ENCODE measurements around the gene LARP4B. TPM values are rescaled to one million over a fixed set of nuclear protein-coding genes. Genes with fewer than 3 reads are reported as not detected.
A peak's percentile ranks its signal among the peaks of the same experiment; 100 is the strongest.

Gene LARP4B
- total and polyA plus RNA-seq, 8 donors, result 11.8 to 269 (median 54.3) TPM

DNA sequence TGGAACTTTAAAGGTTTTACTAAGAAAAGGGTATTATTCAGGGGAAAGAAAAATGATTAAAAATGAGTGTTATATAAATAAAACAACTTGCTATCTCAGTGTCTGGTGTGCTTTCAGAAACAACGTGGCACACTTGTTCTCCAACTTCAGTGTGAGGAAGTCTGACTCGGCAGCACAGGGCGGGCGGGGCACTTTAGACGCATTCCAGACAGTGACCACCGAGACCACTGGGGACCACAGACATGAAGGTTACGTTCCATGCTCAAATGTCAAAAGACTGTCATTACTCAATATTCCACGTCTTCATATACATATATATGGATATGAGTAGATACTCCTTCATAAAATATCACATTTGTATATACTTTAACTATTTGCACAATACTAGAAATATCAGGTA lies 87.0 kb downstream of the LARP4B start:
- WGBS, 5 donors, result 53 to 63% (median 60%) methylated on average over 8 of the region's 8 CpGs
- peak in 1 of 2 donors; percentile 40 for DNase-seq
- Histone ChIP-seq H3K9me3 (no peaks in the 10 kb centered on the region), H3K27me3 (no peaks in the 10 kb centered on the region), H3K4me1 (peaks cover 5 to 41% (median 8%) of the 10 kb centered on the region in 4 donors), H3K36me3 (peaks cover 18 to 86% (median 69%) of the 10 kb centered on the region in 4 donors), H3K27ac (no peak overlapping the region), H3K4me3 (no peak overlapping the region)
- intact Hi-C loops (cut with DNase I; ENCODE audit: low total_unique reads), result no loop called here
- no peak for TF ChIP-seq POLR2AphosphoS5 (IDR thresholded peaks at IDR 0.05)
- TF ChIP-seq POLR2A (IDR thresholded peaks at IDR 0.05), result no peak
- TF ChIP-seq, protein P1, sequence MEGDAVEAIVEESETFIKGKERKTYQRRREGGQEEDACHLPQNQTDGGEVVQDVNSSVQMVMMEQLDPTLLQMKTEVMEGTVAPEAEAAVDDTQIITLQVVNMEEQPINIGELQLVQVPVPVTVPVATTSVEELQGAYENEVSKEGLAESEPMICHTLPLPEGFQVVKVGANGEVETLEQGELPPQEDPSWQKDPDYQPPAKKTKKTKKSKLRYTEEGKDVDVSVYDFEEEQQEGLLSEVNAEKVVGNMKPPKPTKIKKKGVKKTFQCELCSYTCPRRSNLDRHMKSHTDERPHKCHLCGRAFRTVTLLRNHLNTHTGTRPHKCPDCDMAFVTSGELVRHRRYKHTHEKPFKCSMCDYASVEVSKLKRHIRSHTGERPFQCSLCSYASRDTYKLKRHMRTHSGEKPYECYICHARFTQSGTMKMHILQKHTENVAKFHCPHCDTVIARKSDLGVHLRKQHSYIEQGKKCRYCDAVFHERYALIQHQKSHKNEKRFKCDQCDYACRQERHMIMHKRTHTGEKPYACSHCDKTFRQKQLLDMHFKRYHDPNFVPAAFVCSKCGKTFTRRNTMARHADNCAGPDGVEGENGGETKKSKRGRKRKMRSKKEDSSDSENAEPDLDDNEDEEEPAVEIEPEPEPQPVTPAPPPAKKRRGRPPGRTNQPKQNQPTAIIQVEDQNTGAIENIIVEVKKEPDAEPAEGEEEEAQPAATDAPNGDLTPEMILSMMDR (IDR thresholded peaks at IDR 0.05), result no peak
- TF ChIP-seq EP300 (IDR thresholded peaks at IDR 0.05), result no peak

DNA sequence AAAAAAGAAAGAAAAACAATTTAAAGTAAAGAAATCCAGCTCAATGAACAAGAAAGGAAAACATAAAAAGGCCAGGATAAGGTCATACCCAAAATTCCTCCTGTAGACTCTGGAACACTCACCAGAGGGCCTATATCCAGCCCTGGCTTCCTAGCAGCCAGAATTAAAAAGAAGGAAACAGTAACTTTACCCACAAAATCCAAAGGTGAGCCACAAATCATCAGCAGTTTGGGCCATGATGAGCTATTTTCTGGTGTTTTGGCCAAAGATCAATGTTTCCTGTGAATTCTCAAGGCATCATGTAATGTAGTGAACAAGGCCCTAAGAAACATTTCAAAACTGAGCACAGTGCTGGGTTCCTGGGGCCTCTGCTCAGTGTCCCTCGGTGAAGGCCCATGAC lies 87.8 kb downstream of the LARP4B start:
- no peak for DNase-seq
- Histone ChIP-seq H3K36me3 (peaks cover 18 to 86% (median 72%) of the 10 kb centered on the region in 4 donors), H3K4me1 (peaks cover 2 to 41% (median 7%) of the 10 kb centered on the region in 4 donors), H3K9me3 (no peaks in the 10 kb centered on the region), H3K27me3 (no peaks in the 10 kb centered on the region), H3K4me3 (no peak overlapping the region), H3K27ac (no peak overlapping the region)
- TF ChIP-seq POLR2A (IDR thresholded peaks at IDR 0.05) (no peak), EP300 (IDR thresholded peaks at IDR 0.05) (no peak), POLR2AphosphoS5 (IDR thresholded peaks at IDR 0.05) (no peak)
- TF ChIP-seq, protein P1 (IDR thresholded peaks at IDR 0.05), result no peak
- WGBS, 5 donors, result 86 to 100% (median 97%) methylated on average over 1 of the region's 1 CpG
- intact Hi-C loops (cut with DNase I; ENCODE audit: low total_unique reads), result no loop called here

DNA sequence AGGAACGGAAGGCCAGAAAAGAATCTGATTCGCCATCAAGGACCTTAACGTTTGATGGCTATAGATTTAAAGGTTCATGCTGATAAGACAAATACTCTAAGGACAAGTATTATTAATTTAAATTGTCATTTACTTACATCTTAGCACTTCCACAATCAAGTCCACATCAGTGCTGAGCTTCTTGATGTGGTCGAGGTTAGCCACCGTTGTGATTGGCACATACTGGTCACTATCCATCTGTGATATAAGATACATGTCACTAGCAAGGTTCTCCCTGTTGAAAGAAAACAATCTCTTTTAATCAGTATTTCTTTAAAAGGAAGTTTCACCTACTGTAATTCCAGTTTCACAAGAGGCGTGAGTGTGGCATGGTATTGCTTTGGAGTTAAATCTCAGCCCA lies 88.7 kb downstream of the LARP4B start:
- intact Hi-C loops (cut with DNase I; ENCODE audit: low total_unique reads), result no loop called here
- no peak for DNase-seq
- no peak overlapping the region for H3K4me3 ChIP-seq
- H3K27me3 ChIP-seq, result no peaks in the 10 kb centered on the region
- H3K36me3 ChIP-seq, result peaks cover 18 to 90% (median 81%) of the 10 kb centered on the region in 4 donors
- no peak overlapping the region for H3K27ac ChIP-seq
- H3K9me3 ChIP-seq, result no peaks in the 10 kb centered on the region
- peaks cover 0 to 32% (median 7%) of the 10 kb centered on the region in 4 donors for H3K4me1 ChIP-seq
- WGBS, 5 donors, result 84 to 93% (median 89%) methylated on average over 6 of the region's 6 CpGs
- no peak for TF ChIP-seq POLR2AphosphoS5 (IDR thresholded peaks at IDR 0.05)
- TF ChIP-seq, protein P1 (IDR thresholded peaks at IDR 0.05), result no peak
- no peak for TF ChIP-seq EP300 (IDR thresholded peaks at IDR 0.05)
- TF ChIP-seq POLR2A (IDR thresholded peaks at IDR 0.05), result no peak

DNA sequence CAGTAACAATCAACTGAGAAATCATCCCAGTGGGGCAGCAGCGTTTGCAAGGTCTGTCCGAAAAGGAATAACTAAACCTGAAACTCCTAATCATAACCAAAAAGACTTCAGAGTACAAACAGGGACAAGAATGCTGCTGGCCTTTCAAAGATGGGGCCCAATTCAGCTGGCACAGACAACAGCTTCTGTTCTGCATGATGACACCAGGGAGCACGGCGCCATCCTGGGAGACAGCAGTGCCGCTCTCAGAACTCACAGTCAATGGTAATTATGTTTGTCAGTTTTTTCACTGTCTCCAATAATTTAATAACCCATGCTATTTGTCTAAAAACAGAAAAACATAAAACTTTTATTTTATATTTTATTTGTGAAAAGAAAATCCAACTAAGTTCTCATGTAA lies 90.0 kb downstream of the LARP4B start:
- intact Hi-C loops (cut with DNase I; ENCODE audit: low total_unique reads), result no loop called here
- H3K9me3 ChIP-seq, result no peaks in the 10 kb centered on the region
- H3K27me3 ChIP-seq, result no peaks in the 10 kb centered on the region
- no peak for DNase-seq
- no peak overlapping the region for H3K4me3 ChIP-seq
- peaks cover 18 to 88% (median 73%) of the 10 kb centered on the region in 4 donors for H3K36me3 ChIP-seq
- no peak for TF ChIP-seq EP300 (IDR thresholded peaks at IDR 0.05)
- H3K27ac ChIP-seq, result no peak overlapping the region
- 94 to 96% (median 95%) methylated on average over 5 of the region's 5 CpGs for WGBS, 5 donors
- H3K4me1 ChIP-seq, result peaks cover 0 to 22% (median 6%) of the 10 kb centered on the region in 4 donors

DNA sequence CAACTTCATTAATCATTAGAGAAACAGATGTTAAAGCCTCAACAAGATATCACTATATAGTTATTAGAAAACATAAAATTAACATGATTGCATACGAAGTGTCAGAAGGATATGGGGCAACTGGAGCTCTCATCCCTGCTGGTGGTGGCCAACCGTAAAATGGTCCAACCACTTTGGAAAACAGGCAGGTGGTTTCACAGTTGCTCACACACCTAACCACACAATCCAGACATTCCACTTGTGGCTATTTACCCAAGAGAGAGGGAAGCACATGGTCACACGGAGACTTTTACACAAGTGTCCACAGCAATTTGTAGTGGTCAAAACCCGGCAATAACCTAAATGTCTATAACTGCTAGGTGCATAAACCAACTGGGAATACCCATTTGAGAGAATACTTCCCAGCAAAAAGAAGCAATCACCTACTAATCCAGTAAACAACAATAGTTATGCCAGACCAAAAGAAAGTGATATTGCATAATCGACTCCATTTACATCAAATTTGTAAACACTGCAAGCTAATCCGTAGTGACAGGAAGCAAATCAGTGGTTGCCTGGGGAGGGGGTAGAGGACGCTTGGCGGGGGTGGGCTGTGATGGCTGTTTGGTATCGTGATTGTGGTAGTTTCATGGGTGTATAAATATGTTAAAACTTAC lies 91.8 kb downstream of the LARP4B start:
- no peak overlapping the region for H3K4me3 ChIP-seq
- intact Hi-C loops (cut with DNase I; ENCODE audit: low total_unique reads), result no loop called here
- TF ChIP-seq, protein P1 (IDR thresholded peaks at IDR 0.05), result no peak
- TF ChIP-seq POLR2A (IDR thresholded peaks at IDR 0.05) (no peak), POLR2AphosphoS5 (IDR thresholded peaks at IDR 0.05) (no peak), EP300 (IDR thresholded peaks at IDR 0.05) (no peak)
- H3K27me3 ChIP-seq, result no peaks in the 10 kb centered on the region
- H3K27ac ChIP-seq, result no peak overlapping the region
- H3K36me3 ChIP-seq, result peaks cover 24 to 98% (median 89%) of the 10 kb centered on the region in 4 donors
- H3K9me3 ChIP-seq, result no peaks in the 10 kb centered on the region
- peaks cover 0 to 3% (median 0%) of the 10 kb centered on the region in 4 donors for H3K4me1 ChIP-seq
- no peak for DNase-seq
- 87 to 93% (median 91%) methylated on average over 9 of the region's 9 CpGs for WGBS, 5 donors

All from stomach (tissue), 9 donors.